Left colon (tissue), 2 donors: Measurements from ENCODE around the gene ABO. TPM values are rescaled to one million over a fixed set of nuclear protein-coding genes. Genes with fewer than 3 reads are reported as not detected.
"Not testable (repeated sequence)": the region's sequence is repeated elsewhere in the genome, so short reads cannot be mapped to it uniquely, and the experiment has no call there.

Experiments used
- ATAC-seq: fragments of 200-7000 bp; cut with Tn5 transposase; one replicate; pipeline ENCODE4 v1.9.1; 2020; ENCODE audit warnings: mild to moderate bottlenecking, moderate library complexity
- DNase-seq, 2 donors: peaks; one replicate each; pipeline ENCODE4 v3.0.0-alpha.2; 2020
- intact Hi-C, 2 donors: fragments of 100-400 bp; cut with DNase I in 1 of 2; cut with micrococcal nuclease in 1 of 2; formaldehyde crosslinking; loops; one replicate each; pipeline versions ENCODE4 v1.11.2 to v1.14.0; 2022; cut with DNase I, micrococcal nuclease
- total RNA-seq, 2 donors: library from RNA; stranded (reverse); fragmentation: NEBNext Ultra II Directional; extraction: Animal tissue kit (Norgen Biotek cat#: 25700); gene quantifications; one replicate each; pipeline ENCODE4 v1.2.1, GENCODE V29; 2021
- donor health status: DM: no; HTN: no; CAD: no.
- donor health status: DM: yes; HTN: yes; CAD: no.

The ABO gene
- total RNA-seq, 2 donors from 2014 or later, result 77.6 to 95.1 TPM

DNA sequence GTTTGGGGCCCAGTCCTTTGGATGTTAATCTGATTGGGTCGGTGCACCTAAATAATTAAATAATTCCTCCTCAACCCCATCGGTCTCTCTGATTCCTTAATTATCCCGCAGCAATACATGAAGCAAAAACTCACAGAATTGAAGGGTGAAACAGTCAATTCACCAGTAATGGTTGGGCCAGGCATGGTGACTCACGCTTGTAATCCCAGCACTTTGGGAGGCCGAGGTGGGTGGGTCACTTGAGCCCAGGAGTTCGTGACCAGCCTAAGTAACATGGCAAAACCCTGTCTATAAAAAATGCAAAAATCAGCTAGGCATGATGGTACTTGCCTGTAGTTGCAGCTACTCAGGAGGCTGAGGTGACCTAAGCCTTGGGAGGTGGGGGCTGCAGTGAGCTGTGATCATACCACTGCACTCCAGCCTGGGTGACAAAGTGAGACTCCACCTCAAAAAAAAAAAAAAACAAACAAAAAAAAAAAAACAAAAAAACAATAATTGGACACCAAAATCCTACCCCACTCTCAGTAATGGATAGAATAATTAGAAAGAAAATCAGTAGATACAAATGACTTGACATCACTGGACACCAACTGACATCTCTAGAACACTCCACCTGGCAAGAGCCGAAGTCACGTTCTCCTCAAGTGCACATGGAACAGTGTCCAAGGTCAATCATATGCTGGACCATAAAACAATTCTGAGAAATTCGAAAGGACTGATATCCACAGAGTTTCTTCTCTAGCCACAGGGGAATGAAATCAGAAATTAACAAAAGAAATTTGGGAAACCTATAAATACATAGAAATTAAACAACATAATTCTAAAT lies 5.3 kb downstream of the ABO start:
- ATAC-seq, result peak; percentile 52
- intact Hi-C loops, result loop anchor here in 1 of 2 donors (5.0 kb wide), 1 partner anchor 57 kb away; no protein-coding TSS in a partner anchor
- peak in 1 of 2 donors; percentile 47 for DNase-seq

DNA sequence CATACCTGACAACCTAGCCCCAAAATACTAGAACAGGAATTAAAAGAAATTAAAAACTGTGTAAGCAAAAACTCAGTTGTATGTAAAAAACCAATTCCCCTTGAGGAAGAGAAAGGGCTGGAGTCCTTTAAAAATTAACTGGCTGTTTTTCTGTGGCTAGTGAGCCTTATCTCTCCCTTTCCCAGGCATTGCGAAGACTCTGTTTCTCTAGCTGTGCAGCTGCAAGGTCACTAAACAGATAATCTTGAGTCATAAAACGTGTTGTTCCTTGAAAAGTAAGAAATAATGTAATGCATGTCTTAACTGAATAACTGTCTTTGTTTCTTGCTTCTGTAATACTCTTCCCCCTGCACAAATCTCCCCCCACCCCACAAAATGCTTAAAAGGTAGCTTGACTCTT lies 5.9 kb downstream of the ABO start:
- ATAC-seq, result peak; percentile 22
- intact Hi-C loops, DNase-seq: not testable (repeated sequence)

DNA sequence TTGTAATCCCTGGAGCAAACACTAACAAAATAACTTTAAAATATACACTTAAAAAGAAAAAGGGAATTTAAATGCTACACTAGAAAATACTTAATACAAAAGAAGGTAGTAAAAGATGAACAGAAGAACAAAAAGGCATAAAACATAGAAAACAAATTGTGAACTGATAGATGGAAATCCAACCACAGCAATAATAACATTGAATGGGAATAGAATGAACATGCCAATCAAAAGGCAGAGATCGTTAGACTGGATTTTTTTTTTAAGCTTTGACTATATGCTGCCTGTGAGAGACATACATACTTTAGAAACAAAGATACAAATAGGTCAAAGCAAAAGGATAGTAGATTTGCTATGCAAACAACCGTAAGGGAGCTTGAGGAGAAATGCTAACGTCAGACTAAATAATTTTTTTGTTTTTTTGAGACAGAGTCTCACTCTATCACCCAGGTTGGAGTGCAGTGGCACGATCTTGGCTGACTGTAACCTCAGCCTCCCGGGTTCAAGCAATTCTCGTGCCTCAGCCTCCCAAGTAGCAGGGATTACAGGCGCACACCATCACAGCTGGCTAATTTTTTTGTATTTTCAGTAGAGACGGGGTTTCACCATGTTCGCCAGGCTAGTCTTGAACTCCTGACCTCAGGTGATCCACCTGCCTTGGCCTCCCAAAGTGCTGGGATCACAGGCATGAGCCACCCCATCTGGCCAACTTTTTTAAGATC lies 6.5 kb downstream of the ABO start:
- no peak for DNase-seq
- no peak for ATAC-seq
- intact Hi-C loops, result no loop called here

DNA sequence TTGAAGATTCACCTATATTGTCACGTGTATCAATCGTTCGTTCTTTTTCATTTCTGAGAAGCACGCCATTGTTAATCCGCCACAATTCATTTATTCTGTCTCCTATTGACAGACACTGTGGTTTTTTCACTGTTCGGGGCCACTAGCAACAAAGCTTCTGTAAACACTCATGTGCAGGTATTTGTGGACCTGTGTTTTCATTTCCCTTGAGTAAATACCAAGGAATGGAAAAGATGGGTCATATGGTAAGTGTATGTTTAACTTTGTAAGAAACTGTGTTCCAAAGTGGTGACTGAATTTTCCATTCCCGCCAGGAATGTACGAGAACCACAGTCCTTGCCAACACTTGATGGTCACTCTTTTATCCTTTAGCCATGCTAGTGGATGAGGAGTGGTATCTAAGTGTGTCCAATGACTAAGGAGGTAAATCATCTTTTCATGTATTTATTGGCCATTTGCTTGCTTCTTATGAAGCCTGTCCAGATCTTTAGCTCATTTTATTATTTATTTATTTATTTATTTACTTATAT lies 10.7 kb downstream of the ABO start:
- intact Hi-C loops, result no loop called here
- no peak for DNase-seq
- no peak for ATAC-seq

DNA sequence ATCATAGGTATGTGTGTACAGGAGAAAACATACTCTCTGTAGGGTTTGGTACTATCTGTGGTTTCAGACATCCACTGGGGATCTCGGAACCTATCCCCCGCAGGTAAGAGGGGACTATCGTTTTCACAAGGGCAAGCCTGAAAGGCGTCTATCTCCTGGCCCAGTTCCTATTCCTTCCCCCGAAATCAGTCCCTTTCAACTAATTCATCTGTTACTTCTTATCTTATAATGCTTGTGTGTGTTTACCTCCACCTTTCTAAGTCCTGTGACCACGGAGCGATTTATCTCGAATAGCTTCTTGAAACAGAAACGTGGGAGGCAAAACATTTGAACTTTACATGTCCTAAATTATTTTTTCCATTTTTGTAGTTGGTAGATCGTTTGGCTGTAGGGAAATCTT lies 11.4 kb downstream of the ABO start:
- DNase-seq (no peak), ATAC-seq (no peak)
- intact Hi-C loops, result no loop called here

DNA sequence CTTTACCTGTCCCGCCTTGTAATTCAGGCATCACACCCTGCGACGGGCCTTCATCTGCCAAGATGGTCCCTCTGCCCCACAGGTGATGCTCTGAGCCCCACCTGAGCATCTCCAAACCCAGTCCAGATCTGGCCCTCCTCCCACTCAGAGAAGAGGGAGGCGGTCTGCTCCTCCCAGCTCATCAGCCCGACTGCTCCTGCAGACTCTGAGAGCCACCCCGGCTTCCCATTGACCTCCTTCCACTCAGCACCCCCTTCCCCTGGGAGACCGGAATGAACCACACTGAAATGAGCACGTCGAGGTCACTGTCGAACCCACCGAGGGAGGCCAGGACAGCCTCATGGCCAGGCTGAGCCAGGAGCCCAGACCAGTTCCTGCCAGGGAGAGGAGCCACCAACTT lies 12.8 kb downstream of the ABO start:
- no peak for DNase-seq
- no peak for ATAC-seq
- intact Hi-C loops, result no loop called here

DNA sequence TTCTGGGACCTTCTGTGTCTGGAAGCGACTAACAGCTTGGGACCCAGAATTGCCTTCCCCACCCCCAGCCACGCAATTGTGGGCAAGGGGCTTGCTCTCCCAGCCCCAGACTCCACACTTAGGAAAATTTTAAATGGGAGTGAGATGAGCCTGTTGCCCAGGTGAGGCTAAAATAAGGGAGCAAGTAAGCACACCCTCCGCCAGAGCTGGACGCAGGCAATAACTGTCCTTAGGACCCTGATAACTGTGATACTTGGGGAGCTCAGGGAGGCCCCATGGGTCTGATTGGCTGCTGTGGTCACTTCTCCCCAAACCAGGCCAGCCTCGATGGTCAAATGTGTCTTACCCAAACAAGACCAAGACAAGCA lies 13.3 kb downstream of the ABO start:
- intact Hi-C loops, result no loop called here
- DNase-seq (no peak), ATAC-seq (no peak)

DNA sequence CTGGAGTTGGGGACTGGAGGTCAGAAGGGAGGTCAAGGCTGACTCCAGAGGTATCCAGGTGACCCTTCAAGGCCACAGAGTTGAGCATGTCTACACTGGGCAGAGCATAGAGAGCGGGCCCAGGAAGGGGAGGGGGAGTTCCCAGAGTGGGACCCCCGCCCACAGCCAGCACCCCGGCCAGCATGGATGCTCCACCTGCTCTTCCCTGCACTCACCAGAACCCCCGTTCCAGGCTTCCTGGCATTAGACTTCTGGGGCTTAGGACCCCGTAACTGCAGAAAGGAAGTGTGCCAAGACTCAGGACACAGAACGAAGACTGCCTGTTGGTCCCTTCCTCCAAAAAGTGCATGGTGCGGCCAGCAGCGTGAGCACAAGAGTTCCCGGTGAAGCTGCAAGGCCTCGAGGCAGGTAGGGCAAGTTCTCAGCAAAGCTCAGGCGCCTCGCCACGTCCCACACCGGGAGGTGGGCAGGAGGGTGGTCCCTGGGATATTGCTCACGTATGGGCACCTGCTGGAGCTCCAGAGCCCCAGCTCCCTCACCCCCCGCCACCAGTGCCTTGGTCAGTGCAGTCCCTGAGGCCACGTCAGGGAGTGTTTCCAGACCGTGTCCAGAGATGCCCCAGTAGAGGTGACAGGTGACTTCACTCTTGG lies 13.8 kb downstream of the ABO start:
- intact Hi-C loops, result no loop called here
- DNase-seq (no peak), ATAC-seq (no peak)

DNA sequence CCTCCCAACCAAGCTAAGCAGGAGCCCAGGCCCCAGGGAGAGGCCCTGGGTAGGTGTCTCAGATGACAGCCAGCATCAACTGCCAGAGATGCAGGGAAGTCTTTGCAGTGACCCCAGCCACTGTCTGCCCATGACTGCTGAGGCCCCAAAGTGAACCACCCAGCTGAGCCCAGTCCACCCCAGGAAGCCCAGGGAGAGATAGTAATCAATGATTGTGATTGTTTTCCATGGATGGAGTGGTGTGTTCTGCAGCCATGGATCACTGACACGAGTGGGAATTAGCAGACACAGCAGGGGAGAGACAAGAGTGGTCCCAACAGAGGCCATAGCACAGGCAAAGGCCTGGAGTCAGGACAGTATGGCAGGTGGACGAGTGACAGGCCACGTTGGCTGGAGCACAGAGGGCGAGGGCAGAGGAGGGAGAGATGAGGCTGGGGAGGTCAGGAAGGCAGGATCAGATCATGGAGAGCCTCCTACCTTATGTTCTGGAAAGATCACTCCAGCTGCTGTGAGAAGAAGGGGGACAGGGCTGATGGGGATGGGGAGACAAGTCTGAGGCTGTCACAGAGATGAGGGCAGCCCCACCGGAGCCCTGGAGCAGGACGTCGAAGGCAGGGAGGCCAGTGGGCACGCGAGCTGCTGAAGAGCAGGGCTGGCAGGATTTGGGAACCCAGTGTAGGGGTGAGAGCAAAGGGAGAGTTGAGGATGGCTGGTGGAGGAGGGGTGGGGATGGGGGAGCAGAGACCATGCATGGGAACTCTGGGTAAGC lies 14.5 kb downstream of the ABO start:
- intact Hi-C loops, result no loop called here
- DNase-seq (no peak), ATAC-seq (no peak)

DNA sequence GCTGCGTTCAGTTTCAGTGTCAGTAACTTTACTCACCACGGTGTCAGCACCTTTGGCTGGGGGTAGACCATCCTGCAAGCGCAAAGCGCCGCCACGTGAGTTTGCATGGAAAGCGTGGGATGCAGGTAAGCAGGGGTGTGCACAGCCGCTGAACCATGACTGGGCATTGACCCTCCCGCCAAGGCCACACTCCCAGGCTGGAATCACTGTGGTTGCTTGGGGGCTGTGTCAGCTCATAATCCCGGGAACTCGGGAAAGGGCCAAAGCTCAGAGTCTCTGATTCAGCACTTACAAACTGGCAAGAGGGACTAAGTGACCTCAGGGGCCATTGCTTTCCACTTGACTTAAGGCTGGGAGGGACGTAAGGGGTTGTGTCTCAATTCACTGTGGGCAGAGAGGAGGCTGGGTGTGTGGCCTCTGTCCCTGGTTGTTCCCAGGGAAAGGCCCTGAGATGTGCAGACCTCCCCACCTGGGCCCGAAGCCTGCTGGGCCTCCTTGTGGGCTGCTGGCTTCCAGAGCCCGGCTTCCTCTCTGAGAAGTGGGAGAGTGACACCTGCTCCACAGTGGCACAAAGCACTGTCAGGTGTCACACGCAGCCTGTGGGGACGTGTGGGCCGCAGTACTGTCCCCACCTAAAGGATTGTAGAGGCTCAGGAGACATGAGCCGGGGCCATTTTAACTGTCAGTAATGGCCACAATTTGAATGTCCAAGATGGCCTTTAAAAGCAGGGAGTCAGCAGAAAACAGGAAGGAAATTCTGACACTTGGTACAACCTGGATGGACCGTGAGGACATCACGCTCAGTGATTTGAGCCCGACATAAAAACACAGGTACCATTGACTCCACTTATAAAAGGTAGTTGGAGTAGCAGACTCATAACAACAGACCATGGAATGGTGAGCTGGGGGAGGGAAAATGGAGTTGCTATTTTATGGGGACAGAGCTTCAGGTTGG lies 16.7 kb downstream of the ABO start:
- intact Hi-C loops, result no loop called here
- no peak for DNase-seq

DNA sequence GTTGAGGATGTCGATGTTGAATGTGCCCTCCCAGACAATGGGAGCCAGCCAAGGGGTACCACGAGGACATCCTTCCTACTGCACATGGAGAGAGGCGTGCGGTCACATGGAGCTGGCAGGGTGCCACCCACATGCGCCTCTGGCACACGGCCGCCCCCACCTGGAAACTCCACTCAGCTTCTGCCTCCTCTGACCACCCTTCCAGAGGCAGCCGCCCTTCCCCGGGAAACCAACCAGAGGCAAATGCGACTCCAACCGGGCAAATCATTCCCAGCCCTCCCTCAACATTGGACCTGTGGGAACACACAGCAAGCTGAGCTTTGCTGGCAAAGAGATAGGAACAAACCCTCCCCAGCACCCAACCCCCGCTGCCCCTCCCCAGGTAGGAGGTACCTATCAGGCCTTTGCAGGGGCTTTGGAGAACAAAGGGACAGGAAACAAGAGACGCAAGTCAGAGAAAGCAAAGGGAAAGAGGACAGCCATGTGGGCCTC lies 17.5 kb downstream of the ABO start:
- DNase-seq (no peak), ATAC-seq (no peak)
- intact Hi-C loops, result no loop called here

More for the DNA sequence above, 16.7 kb downstream of the ABO start:
- ATAC-seq, result no peak

DNA sequence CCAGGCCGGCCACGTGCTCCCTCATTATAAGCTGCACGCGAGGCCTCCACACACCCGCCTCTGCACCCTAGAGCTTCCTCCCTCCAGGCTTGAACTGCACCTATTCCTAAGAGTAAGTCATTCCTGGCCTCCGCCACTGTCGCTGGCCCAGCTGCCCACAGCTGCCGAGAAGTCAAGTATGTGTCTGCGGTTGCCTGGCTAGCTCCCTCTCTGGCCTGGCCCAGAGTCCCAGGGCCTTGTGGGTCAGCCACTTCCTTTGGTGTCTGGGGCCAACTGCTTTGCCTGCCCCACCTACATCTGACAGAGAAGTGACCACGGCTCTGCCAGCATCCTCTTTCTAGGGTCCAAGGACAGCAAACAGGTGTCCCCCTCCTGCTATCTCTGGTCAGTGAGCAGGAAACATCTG lies 18.3 kb downstream of the ABO start:
- ATAC-seq, result no peak
- intact Hi-C loops, result no loop called here
- no peak for DNase-seq

DNA sequence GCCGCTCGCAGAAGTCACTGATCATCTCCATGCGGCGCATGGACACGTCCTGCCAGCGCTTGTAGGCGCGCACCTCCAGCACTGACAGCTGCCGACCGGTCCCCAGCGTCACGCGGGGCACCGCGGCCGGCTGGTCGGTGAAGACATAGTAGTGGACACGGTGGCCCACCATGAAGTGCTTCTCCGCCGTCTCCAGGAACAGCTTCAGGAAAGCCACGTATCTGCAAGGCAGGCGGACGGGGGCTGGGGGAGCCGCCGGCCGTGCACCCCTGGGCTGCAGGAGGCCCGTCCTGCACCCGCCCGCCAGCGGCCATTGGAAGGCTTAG lies 18.9 kb downstream of the ABO start:
- intact Hi-C loops, result no loop called here
- ATAC-seq, result no peak
- DNase-seq, result no peak

DNA sequence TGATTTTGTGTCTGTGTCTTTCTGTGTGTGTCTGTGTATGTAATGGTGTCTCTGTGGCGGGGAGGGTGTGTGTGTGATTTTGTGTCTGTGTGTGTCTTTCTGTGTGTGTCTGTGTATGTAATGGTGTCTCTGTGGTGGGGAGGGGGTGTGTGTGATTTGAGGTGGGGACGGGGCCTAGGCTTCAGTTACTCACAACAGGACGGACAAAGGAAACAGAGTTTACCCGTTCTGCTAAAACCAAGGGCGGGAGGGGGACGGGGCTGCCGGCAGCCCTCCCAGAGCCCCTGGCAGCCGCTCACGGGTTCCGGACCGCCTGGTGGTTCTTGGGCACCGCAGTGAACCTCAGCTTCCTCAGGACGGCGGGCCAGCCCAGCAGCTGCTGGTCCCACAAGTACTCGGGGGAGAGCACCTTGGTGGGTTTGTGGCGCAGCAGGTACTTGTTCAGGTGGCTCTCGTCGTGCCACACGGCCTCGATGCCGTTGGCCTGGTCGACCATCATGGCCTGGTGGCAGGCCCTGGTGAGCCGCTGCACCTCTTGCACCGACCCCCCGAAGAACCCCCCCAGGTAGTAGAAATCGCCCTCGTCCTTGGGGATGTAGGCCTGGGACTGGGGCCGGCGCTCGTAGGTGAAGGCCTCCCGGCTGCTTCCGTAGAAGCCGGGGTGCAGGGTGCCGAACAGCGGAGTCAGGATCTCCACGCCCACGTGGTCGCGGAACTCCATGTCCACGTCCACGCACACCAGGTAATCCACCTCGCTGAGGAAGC lies 19.4 kb downstream of the ABO start:
- intact Hi-C loops, result no loop called here
- ATAC-seq (no peak), DNase-seq (no peak)

DNA sequence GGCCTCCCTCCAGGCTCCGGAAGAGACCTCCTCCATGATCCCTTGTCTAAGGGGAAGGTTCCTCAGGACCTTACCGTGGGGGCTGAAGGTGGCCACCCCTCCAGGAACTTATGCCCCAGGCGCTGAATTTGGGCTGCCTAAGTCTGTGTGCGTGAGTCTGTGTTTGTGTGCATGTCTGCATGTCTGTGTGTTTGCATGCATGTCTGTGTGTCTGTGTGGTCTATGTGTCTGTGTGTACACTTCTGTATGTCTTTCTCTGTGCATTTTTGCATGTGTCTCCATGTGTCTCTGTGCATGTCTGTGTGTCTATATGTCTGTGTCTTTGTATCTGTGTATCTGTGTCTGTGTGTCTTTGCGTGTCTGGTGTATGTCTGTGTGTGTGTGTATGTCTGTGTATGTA lies 20.5 kb downstream of the ABO start:
- DNase-seq, result no peak
- intact Hi-C loops, result no loop called here
- ATAC-seq, result no peak

DNA sequence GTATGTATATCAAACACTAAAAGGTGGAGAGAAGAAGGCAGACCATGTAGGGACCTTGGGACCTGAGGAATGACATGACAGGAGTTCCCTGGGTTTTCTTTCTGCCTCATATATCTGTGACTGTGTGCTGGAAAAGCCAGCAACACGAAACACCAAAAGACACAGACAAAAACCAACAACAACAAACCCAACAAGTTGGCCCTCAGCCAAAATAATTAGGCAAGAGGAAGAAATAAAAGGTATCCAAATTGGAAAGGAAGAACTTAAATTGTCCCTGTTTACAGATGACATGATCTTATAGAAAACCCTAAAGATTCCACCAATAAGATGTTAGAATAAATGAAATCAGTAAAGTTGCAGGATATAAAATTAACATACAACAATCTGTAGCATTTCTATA lies 21.7 kb downstream of the ABO start:
- intact Hi-C loops, result no loop called here
- DNase-seq (no peak), ATAC-seq (peak; percentile 0)

DNA sequence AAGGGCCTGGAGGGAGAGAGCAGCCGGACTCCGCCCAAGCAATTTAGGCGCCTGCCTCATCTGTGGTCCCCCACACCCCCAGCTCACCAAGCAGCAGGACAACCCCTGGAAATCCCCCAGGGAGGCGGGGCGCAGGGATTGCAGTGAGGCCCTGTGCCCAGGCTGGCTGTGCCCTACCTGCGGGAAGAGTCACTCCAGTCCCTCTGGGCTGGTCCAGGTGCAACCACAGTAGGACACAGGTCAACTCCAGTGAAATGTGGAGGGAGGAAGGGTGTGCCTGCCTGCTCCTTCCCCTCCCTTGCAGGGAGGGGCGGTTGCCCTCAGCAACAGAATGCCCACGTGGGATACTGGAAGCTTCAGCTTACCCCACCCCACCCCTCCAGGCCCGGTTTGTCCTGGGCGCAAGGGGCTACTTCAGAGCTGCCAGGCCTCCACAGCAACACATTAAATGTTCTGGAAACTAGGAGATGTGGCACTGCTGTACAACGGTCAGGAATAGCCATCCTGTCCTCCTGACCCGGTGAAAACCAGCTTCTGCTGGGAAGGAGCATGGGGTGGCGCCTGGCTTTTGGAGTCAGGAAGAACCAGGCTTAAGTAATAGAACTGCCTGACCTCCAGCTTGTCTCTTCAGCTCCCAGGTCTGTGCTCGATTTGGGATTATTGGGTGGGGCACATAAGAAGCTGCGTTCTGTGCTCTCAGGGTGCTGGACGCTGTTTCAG lies 22.5 kb downstream of the ABO start:
- intact Hi-C loops, result no loop called here
- ATAC-seq (peak; percentile 88), DNase-seq (peak; percentile 82 to 94)
